ENCODE measurements around the gene FLNB. TPM values are rescaled to one million over a fixed set of nuclear protein-coding genes. Genes with fewer than 3 reads are reported as not detected.

Gene FLNB
- total and polyA plus RNA-seq, 2 of the 8 experiments (the other 6 are each of a cell fraction or from before 2014, with no cell fraction given) = 72.3 to 118 TPM

- TF ChIP-seq SP4 (IDR thresholded peaks at IDR 0.05; ENCODE audit: low read length) = no peak
- TF ChIP-seq GABPA (IDR thresholded peaks at IDR 0.05; ENCODE audit: borderline replicate concordance, insufficient read depth, low read length) = no peak
- no peak for TF ChIP-seq RXRA (IDR thresholded peaks at IDR 0.05; ENCODE audit: insufficient read depth, low read depth, low read length)
- no peak for TF ChIP-seq TCF12 (IDR thresholded peaks at IDR 0.05; ENCODE audit: low read depth, low read length)
- no peak for TF ChIP-seq CHD1 (IDR thresholded peaks at IDR 0.05; ENCODE audit: low read depth, low read length)
- TF ChIP-seq ASH2L (IDR thresholded peaks at IDR 0.05; ENCODE audit: low read length) = no peak
Observed at GRCh38 chr3:57971975-57972374, 36.2 kb upstream of the FLNB start (continued).
